Muscle of leg (tissue), 16 donors: ENCODE data around the gene LTBR. TPM values are rescaled to one million over a fixed set of nuclear protein-coding genes. Genes with fewer than 3 reads are reported as not detected.

ENCODE experiments used
- DNase-seq: peaks from one replicate; pipeline ENCODE4 v3.0.0; 2013
- H3K27ac ChIP-seq: one replicate; pipeline ENCODE4 v1.5.1; 2013; ENCODE audit warnings: mild to moderate bottlenecking, low read length, control low read depth
- H3K27me3 ChIP-seq: one replicate; pipeline ENCODE4 v1.6.1; 2013; ENCODE audit warnings: low read length; ENCODE audit not compliant: control insufficient read depth, insufficient read depth
- H3K36me3 ChIP-seq: one replicate; pipeline ENCODE4 v1.6.1; 2013; ENCODE audit warnings: low read length; ENCODE audit not compliant: control insufficient read depth, insufficient read depth
- H3K4me1 ChIP-seq: one replicate; pipeline ENCODE4 v1.6.1; 2013; ENCODE audit warnings: low read length; ENCODE audit not compliant: control insufficient read depth, insufficient read depth
- H3K4me3 ChIP-seq: one replicate; pipeline ENCODE4 v1.5.1; 2013; ENCODE audit warnings: low read length, control low read depth
- H3K9me3 ChIP-seq: replicated peaks from 2 replicates; pipeline ENCODE4 v1.6.1; 2013; ENCODE audit warnings: low read depth, low read length; ENCODE audit not compliant: control insufficient read depth
- WGBS: methylation state at CpG from one replicate; pipeline ENCODE4 v1.1.5; 2013; ENCODE audit warnings: missing lambda C conversion rate; ENCODE audit not compliant: insufficient coverage; 5-methylcytosine and 5-hydroxymethylcytosine counted together
- long read RNA-seq, 11 donors: transcript quantifications; one replicate each; lab custom pipeline, GENCODE V29; 2026
- polyA plus RNA-seq, 8 donors: library from polyadenylated mRNA; unstranded; fragments of 120-200 nt; gene quantifications; one replicate each; pipeline versions ENCODE4 v1.2.1 to v1.2.3, GENCODE V29; 2013; ENCODE audit warnings: inconsistent platforms in 1 of 8, low replicate concordance in 1 of 8; ENCODE audit not compliant: insufficient read length in 8 of 8, insufficient read depth in 1 of 8
- total RNA-seq: library from RNA; stranded (reverse); fragments of 120-200 nt; gene quantifications from one replicate; pipeline ENCODE4 v1.2.4, GENCODE V29; 2013

LTBR gene
- total RNA-seq, result 32.9 TPM
- 10 to 100 TPM; 34.8 to 48.2 (median 40.2) TPM for polyA plus RNA-seq
- long read RNA-seq, donor 1, partial matches to known transcripts, result 0 of 2 reads
- long read RNA-seq, donor 1, other reads (novel, unspliced or antisense), result 0 of 2 reads
- long read RNA-seq, donor 2, result 0 reads
- long read RNA-seq, donor 3, transcript LTBR-201 (10 exons, 2,260 nt), result major isoform, 10 of 12 reads
- long read RNA-seq, donor 3, partial matches to known transcripts, result 0 of 12 reads
- long read RNA-seq, donor 3, other reads (novel, unspliced or antisense), result 0 of 12 reads
- long read RNA-seq, donor 4, transcript LTBR-201 (10 exons, 2,260 nt), result major isoform, 5 of 12 reads
- long read RNA-seq, donor 4, partial matches to known transcripts, result 5 of 12 reads
- long read RNA-seq, donor 4, other reads (novel, unspliced or antisense), result 0 of 12 reads
- long read RNA-seq, donor 5, transcript LTBR-203 (2 exons, 2,327 nt), result minor isoform, 7 of 35 reads
- long read RNA-seq, donor 5, transcript LTBR-201 (10 exons, 2,260 nt), result major isoform, 22 of 35 reads
- long read RNA-seq, donor 5, partial matches to known transcripts, result 5 of 35 reads
- long read RNA-seq, donor 5, other reads (novel, unspliced or antisense), result 0 of 35 reads
- long read RNA-seq, donor 6, transcript LTBR-201 (10 exons, 2,260 nt), result major isoform, 16 of 17 reads
- long read RNA-seq, donor 6, partial matches to known transcripts, result 0 of 17 reads
- long read RNA-seq, donor 6, other reads (novel, unspliced or antisense), result 0 of 17 reads
- long read RNA-seq, donor 7, transcript LTBR-201 (10 exons, 2,260 nt), result major isoform, 6 of 11 reads
- long read RNA-seq, donor 7, partial matches to known transcripts, result 5 of 11 reads
- long read RNA-seq, donor 7, other reads (novel, unspliced or antisense), result 0 of 11 reads
- long read RNA-seq, donor 8, partial matches to known transcripts, result 5 of 9 reads
- long read RNA-seq, donor 8, other reads (novel, unspliced or antisense), result 0 of 9 reads
- long read RNA-seq, donor 9, partial matches to known transcripts, result 0 of 4 reads
- long read RNA-seq, donor 9, other reads (novel, unspliced or antisense), result 0 of 4 reads
- long read RNA-seq, donor 10, transcript LTBR-201 (10 exons, 2,260 nt), result major isoform, 9 of 17 reads
- long read RNA-seq, donor 10, partial matches to known transcripts, result 5 of 17 reads
- long read RNA-seq, donor 10, other reads (novel, unspliced or antisense), result 0 of 17 reads
- long read RNA-seq, donor 11, transcript LTBR-201 (10 exons, 2,260 nt), result major isoform, 10 of 17 reads
- long read RNA-seq, donor 11, partial matches to known transcripts, result 7 of 17 reads
- long read RNA-seq, donor 11, other reads (novel, unspliced or antisense), result 0 of 17 reads

DNA sequence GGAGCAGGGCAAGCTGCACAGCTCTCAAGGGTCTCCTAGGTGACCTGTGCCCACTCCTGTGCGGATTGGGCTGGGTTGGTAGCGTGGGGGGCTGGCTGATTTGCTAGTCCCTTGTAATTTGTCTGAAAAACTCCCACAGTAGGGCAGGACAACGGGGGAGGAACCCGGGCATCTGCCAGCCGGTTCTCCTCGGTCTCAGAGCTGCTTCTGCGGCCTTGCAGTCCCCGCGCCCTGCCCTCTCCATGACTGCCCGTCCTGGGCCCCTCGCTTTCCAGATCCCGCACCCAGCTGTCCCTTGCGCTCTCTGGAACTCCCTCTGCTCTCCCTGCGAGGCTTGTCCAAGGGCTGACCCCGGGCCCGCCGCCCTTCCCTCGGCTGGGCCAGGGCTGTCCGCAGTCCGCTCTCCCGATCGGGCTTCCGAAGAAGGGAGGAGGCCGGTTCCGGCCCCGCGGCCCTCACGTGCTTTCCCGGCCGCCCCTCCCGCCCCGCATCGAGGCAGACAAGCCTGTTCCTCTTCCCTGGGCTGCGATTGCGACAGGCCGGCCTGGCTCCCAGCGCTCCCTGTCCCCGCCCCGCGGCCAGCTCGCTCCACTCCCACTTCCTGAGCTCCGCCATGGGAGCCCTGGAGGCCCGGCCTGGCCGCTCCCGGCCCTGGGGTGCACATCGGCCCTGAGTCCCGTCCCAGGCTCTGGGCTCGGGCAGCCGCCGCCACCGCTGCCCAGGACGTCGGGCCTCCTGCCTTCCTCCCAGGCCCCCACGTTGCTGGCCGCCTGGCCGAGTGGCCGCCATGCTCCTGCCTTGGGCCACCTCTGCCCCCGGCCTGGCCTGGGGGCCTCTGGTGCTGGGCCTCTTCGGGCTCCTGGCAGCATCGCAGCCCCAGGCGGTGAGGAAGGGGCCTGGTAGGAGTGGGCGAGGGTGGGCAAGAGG, at the start of gene LTBR:
TSS of gene LTBR (plus strand) at position 591 of the 927 bp plus-strand sequence. CDS start at position 788, 197 bp downstream.
- peak within 1 kb of the TSS; percentile 93 for H3K27ac ChIP-seq
- DNase-seq, result peak; percentile 97
- H3K4me1 ChIP-seq, result peaks cover 26% of the 10 kb centered on the region
- H3K36me3 ChIP-seq, result peaks cover 27% of the 10 kb centered on the region
- no peaks in the 10 kb centered on the region for H3K9me3 ChIP-seq
- no peaks in the 10 kb centered on the region for H3K27me3 ChIP-seq
- H3K4me3 ChIP-seq, result peak within 1 kb of the TSS; percentile 69
- 5% methylated on average over 54 of the region's 62 CpGs for WGBS

DNA sequence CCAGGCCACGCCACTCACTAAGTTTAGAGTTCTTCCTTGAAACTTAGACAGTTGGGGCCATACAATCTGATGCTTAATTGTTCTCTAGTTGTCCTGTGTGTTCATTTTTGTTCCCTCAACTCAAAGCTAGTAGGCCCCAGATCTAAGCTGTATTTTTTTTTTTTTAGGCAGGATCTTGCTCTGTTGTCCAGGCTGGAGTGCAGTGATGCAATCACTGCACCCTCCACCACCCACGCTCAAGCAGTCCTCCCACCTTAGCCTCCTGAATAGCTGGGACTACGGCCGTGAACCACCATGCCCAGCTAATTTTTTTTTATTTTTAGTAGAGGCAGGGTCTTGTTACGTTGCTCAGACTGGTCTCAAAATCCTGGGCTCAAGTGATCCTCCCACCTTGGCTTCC, 49.6 kb upstream of the LTBR start:
- Histone ChIP-seq H3K27ac (peak overlapping the region; percentile 98), H3K36me3 (peaks cover 53% of the 10 kb centered on the region), H3K27me3 (no peaks in the 10 kb centered on the region), H3K9me3 (no peaks in the 10 kb centered on the region), H3K4me1 (peaks cover 55% of the 10 kb centered on the region), H3K4me3 (no peak overlapping the region)
- 60% methylated on average over 1 of the region's 5 CpGs for WGBS
- no peak for DNase-seq

DNA sequence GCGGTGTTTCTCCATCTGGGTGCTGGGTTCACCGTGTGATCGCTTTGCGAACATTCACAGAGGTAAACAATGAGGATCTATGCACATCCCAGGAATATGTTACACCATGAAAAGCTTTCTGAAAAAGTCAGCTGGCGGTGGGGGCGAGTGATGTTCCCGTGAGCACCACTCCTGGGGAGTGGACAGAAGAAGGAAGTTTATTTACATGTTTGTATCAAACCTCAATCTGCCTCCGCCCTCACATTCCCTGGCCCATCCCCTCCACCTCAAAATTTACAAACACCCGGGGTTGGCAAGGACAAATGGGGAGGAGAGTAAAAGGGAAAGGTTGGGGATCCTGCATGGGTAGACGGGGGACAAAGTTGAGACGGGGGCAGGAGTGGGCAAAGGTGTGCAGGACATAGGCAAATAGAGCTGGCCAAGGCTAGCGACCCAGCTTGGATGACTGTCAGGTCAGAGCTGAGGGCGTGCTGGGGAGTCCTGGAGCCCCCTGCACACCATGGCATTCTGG, 49.0 kb upstream of the LTBR start:
- Histone ChIP-seq H3K27ac (peak overlapping the region; percentile 98), H3K4me1 (peaks cover 62% of the 10 kb centered on the region), H3K9me3 (no peaks in the 10 kb centered on the region), H3K27me3 (no peaks in the 10 kb centered on the region), H3K4me3 (no peak overlapping the region), H3K36me3 (peaks cover 48% of the 10 kb centered on the region)
- no peak for DNase-seq
- WGBS, result 43% methylated on average over 4 of the region's 13 CpGs

DNA sequence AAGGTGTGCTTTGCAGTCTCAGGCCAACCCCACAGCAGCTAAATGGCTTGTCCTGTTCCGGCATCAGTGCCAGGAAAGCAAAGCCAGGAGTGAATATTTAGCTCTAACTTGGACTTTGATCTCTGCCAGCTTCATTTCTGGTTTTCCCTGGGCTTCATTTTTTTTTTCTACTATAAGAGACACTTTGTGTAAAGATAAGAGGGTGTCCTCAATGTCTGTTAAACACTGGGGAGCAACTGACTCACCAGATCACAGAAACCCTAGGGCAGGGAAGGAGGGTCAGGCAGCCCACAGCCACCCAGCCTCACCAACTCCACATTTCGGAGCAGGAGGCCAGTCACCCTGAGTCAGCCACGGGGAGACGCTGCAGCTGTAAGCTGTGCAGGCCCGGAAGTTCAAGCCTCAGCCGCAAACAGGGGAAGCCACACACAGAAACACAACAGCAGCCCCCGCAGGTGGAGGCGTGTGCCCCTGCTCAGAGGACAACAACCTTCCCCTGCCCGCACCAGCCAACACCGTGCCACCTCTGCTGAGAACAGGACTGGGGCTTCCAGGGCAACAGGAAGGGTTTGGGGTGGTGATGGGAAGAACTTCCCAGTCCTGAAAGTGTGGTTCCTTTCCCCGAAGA, 48.4 kb upstream of the LTBR start:
- 4% methylated on average over 8 of the region's 11 CpGs for WGBS
- Histone ChIP-seq H3K36me3 (peaks cover 43% of the 10 kb centered on the region), H3K9me3 (no peaks in the 10 kb centered on the region), H3K27me3 (no peaks in the 10 kb centered on the region), H3K4me3 (peak overlapping the region; percentile 38), H3K4me1 (peaks cover 67% of the 10 kb centered on the region), H3K27ac (peak overlapping the region; percentile 98)
- DNase-seq, result peak; percentile 78

DNA sequence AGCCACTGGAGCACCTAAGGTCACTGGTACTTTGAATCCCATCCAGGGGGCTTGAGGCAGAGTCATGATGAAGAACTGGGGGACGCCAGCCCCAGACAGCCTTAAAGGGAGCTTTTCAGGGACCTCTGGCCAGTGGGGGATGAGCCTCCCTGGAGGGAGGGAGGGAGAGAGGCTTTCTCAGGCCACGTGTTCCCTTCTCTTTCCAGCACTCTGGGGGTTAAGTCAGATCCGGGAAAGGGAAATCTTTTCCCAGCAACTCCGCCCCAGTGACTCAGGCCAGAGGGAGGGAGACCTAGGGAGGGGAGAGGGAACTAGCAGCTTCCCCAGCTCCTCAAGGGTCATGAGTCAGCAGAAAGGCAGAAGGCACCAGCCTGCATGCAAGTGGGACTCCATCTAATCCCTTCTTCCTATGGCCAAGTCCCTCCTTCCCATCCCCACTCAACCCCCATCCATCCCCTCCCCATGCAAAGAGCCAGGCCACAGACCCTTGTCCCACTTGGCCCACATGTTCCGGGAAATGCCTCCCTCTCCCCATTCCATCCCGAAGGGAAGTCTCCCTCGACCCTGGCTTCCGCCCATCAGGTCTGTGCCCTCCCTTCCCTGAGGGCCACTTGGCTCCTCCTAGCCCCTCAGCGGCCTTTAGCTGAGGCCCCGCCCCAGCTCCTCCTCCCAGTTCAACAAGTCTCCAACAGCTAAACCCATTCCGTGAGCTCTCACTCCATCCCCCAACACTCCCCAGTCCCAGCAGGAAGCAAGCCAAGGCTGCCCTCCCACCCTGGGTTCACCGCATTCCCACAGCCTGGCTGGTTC, 47.7 kb upstream of the LTBR start:
- no peaks in the 10 kb centered on the region for H3K9me3 ChIP-seq
- DNase-seq, result peak; percentile 99
- H3K27me3 ChIP-seq, result no peaks in the 10 kb centered on the region
- WGBS, result 0% methylated on average over 8 of the region's 12 CpGs
- peak overlapping the region; percentile 98 for H3K27ac ChIP-seq
- H3K4me3 ChIP-seq, result peak overlapping the region; percentile 38
- H3K4me1 ChIP-seq, result peaks cover 73% of the 10 kb centered on the region
- peaks cover 35% of the 10 kb centered on the region for H3K36me3 ChIP-seq

DNA sequence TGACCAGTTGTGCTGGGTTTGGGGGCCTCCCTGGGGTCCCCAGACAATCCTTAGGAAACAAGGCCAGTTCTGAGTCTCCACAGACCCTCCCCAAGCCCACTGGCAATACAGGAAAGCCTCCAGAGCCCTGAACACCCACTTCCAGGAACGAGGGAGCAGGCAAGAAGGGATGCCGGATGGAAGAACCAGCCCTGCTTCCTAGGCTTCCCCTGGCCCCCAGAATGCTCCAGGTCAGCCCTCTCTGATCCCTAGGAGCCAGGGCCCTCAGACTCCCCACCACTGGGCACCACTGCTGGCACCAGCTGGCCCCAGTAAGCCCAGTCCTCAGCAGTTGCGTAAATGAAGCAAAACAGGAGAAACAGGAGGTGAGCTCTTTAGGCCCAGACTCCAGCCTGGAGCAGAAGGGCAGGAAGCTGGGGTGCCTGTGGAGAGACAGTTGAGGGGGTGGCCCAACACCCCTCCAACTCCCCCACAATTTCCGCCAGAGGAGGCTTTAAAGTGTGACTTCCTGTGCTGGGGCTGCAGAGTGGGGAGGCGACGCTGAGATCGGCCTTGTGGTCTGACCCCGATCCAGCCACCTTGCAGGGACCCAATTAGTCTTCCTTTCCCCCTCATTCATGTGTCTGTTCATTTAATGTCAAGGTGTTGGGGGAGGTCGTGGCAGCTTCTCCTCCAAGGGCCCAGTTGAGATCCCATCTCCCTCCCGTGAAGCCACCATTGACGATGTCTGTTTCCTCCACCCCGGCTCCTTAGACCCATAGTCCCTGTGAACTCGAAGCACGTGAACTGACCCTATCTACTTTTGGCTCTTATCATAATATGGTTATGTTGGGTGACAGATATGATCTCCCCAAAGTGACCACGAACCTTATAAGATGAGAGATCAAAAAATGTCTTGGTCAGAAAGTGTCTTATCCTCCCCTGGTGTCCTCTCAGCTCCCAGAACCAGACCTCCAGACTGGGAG, 46.8 kb upstream of the LTBR start:
- DNase-seq, result peak; percentile 41
- H3K36me3 ChIP-seq, result peaks cover 29% of the 10 kb centered on the region
- no peaks in the 10 kb centered on the region for H3K9me3 ChIP-seq
- H3K27me3 ChIP-seq, result no peaks in the 10 kb centered on the region
- H3K27ac ChIP-seq, result peak overlapping the region; percentile 98
- H3K4me1 ChIP-seq, result peaks cover 76% of the 10 kb centered on the region
- 17% methylated on average over 4 of the region's 15 CpGs for WGBS
- peak overlapping the region; percentile 38 for H3K4me3 ChIP-seq

DNA sequence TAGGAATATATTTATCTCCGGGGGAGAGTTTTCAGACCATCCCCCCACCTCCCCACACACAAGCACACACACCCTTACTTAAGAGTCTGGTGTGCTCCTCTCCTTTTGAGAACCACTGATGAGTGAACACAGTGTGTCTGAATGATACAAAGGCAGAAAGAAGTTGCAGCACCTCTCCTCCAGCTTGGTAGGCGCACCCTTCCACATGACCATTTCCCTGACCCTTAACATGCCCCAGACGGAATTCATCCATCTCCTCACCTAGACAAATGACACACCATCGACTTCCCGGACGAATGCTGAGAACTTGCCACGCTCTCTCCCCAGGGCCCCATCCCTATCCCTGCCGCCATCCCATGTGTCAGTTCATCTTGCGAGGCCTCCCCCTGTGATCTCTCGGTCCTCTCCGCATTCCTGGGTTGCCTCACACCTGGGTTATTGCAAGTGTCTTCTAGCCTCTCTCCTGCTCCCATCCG, 46.0 kb upstream of the LTBR start:
- no peak for DNase-seq
- H3K4me1 ChIP-seq, result peaks cover 84% of the 10 kb centered on the region
- H3K4me3 ChIP-seq, result peak overlapping the region; percentile 5

More for the DNA sequence above, 46.0 kb upstream of the LTBR start:
- 29% methylated on average over 11 of the region's 12 CpGs for WGBS
- peaks cover 21% of the 10 kb centered on the region for H3K36me3 ChIP-seq
- no peaks in the 10 kb centered on the region for H3K9me3 ChIP-seq
- H3K27ac ChIP-seq, result peak overlapping the region; percentile 72
- H3K27me3 ChIP-seq, result no peaks in the 10 kb centered on the region
